HG03025 (cell line): ENCODE results near the gene COX19.
"Not testable (repeated sequence)": the region's sequence is repeated elsewhere in the genome, so short reads cannot be mapped to it uniquely, and the experiment has no call there.

Experiments used
- ATAC-seq: cut with Tn5 transposase; IDR thresholded peaks from one replicate; pipeline ENCODE4 v1.9.1; 2021; ENCODE audit warnings: mild to moderate bottlenecking, moderate library complexity; ENCODE audit not compliant: unreplicated experiment, low FRiP score

Gene COX19

GRCh38 chr7:1011297-1012003 lies 36.1 kb upstream of the COX19 start:
- no peak for ATAC-seq

GRCh38 chr7:1010226-1010625 lies 34.9 kb upstream of the COX19 start:
- ATAC-seq, result no peak

GRCh38 chr7:1009747-1010146 lies 34.4 kb upstream of the COX19 start:
- ATAC-seq, result no peak

- ATAC-seq, result no peak
These were observed 33.5 kb upstream of the COX19 start for GRCh38 chr7:1008733-1009363.

GRCh38 chr7:1007901-1008300 lies 32.6 kb upstream of the COX19 start:
- ATAC-seq, result no peak

DNA sequence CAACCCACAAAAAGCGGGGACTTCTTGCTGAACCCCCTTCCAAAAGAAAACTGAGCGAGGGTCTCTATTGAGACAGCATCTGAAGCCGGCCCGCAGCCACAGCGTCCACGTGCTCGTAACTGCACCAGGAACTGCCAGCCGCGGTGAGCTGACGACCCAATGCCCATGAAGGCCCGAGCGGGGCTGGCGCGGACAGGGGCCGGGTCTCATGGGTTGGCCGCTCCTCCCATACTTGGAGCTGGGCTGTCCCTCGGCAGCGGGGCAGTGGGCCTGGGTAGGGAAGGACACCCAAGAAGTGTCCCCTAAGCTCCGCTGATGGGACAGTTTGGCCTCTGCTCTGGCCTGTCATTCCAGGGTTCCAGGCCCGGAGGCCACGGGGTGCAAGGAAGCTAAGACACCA lies 30.0 kb upstream of the COX19 start:
- ATAC-seq, result no peak

DNA sequence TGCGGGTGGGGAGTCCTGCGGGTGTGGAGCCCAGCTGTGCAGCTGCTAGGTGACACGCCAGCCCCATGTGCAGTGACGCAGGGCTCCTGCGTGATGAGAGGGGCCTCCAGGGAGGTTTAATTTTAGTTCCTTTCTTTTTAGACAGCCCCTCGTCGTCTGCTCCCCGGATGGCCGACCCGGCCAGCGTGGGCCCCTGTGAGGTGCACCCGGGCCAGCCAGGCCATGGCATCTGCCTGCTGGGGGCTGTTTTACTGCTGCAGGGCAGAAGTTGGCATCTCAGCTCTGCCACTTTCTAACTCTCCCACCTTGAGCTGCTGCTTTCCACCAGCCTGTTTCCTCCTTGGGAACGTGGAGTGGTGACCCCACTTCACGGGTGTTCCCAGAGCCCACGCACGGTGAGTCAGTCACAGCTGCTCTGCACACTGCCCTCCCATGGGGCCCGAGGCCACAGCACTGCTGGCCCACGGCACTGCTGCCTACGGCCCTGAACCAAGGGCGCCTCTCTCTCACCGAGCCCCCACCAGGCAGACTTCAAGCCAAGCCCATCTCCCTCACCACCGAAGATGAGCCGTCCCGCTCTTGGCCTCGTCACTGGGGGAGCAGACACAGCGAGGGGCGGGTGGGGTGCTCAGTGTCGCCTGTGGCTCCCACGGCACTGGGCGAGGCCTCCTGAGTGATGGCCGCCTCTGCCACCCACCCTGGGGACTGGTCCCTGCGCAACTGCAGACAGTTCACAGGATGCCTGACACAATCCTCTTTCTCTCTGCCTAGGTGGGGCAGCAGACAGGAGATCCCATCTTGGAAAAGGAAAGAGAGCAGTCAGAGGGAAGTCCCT lies 28.9 kb upstream of the COX19 start:
- ATAC-seq, result no peak

DNA sequence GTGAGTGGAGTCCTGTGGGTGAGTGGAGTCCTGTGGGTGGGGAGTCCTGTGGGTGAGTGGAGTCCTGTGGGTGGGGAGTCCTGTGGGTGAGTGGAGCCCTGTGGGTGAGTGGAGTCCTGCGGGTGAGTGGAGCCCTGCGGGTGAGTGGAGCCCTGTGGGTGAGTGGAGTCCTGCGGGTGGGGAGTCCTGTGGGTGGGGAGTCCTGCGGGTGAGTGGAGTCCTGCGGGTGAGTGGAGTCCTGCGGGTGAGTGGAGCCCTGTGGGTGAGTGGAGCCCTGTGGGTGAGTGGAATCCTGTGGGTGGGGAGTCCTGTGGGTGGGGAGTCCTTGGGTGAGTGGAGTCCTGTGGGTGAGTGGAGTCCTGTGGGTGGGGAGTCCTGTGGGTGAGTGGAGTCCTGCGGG lies 27.1 kb upstream of the COX19 start:
- ATAC-seq, result not testable (repeated sequence)

- not testable (repeated sequence) for ATAC-seq
These were observed 26.7 kb upstream of the COX19 start for GRCh38 chr7:1002026-1002425.

DNA sequence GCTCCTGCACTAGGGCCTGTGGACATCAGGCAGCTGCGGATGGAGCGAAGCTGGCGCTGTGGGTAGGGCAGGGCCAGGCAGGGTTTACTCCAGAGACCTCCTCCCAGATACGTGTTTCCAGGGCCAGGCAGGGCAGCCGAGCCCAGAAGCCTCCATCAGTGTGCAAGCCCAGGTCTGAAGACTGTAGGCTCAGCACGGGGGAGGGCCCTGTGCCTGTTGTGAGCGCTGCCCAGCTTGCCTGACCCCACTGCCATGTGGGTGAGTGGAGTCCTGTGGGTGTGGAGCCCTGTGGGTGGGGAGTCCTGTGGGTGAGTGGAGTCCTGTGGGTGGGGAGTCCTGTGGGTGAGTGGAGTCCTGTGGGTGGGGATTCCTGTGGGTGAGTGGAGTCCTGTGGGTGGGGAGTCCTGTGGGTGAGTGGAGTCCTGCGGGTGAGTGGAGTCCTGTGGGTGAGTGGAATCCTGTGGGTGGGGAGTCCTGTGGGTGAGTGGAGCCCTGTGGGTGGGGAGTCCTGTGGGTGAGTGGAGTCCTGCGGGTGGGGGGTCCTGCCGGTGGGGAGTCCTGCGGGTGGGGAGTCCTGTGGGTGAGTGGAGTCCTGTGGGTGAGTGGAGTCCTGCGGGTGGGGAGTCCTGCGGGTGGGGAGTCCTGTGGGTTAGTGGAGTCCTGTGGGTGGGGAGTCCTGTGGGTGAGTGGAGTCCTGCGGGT lies 25.9 kb upstream of the COX19 start:
- not testable (repeated sequence) for ATAC-seq

DNA sequence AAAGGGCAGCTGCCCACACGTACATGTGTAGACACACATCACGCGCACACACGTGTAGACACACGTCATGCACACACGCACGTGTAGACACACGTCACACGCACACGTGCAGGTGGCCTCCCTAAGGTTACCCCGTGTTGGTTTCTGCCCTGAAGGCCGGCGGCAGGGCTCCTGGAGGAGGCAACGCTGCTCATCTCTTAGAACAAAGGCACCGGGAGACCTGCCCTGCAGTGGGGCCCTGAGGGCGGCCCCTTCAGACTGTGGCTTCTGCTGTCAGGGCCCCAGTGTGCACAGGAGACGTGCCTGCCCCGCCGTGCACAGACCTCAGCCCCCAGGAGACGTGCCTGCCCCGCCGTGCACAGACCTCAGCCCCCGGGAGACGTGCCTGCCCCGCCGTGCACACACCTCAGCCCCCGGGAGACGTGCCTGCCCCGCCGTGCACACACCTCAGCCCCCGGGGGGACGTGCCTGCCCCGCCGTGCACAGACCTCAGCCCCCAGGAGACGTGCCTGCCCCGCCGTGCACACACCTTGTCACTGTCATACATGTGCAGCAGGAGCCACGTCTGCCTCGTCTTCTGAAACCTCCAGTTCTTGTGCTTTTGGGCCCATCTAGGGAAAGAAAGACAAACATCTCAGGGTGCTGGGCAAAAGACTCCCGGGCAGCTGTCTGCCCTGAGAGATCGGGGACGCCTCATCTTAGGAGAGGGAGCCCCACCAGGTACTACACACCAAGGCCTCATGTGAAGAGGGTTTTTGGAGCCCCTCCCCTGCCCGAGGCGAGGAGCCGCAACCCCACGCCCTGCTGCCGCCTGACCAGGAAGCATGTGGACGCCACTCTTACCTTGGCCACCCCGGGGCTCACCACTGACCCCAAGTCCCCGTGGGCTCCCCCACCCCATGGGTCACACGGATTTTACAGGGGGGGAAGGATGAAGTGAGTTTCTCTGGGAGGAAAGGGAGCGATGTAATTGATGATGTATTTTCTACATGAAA lies 24.9 kb upstream of the COX19 start:
- ATAC-seq, result peak; percentile 43

DNA sequence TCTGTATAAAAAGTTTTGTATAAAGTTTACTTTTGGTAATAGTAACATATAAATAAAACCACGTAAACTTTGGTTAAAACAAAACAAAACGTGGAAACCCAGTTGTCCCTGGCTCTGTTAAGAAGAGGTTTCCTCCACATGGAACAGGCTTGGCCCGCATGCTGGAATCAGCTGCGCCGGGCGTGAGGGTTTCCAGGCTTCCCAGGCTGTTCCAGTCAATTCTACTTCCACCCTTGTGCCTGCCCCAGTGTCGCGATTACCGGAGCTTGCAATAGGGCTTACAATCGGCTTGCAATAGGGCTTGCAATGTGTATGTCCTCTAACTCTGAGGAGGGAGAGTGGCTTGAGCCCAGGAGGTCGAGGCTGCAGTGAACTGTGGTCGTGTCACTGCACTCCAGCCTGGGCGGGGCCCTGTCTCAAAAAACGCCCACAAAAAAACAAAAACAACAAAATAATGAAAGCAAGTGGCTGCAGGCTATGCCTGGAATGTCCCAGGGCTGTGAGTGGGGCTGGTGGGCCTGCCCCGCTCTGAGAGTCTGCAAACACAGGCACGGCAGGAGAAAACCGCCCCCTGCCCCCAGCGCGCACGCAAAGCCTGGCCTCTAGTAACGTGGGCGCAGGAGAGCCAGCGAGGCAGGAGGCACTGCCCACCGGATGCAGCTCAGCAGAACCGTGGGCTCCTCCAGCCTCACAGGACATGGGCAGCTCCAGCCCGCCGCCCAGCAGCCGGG lies 24.0 kb upstream of the COX19 start:
- ATAC-seq, result peak; percentile 23

- ATAC-seq, result no peak
These were observed 22.4 kb upstream of the COX19 start for GRCh38 chr7:997404-998395.

DNA sequence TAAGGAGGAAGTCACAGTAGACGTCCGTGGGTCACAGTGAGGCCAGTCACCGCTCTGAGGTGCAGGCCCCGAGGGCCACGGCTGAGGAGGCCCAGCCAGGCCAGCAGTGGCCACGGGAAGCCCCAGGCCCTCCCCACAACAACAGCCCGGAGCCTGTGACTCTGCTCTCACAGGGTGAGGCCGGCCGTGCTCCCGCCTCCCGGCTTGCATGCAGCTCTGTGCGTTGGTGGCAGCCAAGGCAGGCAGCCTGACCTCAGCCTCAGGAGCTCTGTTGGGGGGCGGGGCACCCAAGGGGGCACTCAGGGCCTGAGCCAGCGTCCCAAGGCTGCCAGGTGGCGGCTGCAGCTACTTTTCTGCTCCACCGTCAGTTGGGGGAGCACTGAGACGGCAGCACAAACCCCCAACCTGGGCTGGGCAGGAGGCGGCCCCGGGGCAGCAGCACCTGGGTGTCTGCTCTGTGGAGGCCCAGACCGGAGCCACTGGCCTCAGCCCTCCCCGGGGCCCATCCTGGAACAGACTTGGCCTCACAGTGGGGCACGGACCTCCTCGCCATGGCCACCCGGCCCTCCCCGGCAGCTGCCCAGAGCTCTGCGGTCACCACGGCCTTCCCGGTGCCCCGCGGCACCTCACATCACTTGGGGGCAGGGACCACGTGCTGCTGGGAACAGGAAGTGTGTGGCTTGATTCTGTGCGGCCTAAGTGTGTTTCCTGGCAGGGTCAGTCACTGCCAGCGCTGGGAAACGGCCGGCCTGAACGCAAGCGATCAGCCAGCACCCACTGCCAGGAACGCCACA lies 20.9 kb upstream of the COX19 start:
- no peak for ATAC-seq

GRCh38 chr7:995571-995970 lies 20.2 kb upstream of the COX19 start:
- ATAC-seq, result no peak

DNA sequence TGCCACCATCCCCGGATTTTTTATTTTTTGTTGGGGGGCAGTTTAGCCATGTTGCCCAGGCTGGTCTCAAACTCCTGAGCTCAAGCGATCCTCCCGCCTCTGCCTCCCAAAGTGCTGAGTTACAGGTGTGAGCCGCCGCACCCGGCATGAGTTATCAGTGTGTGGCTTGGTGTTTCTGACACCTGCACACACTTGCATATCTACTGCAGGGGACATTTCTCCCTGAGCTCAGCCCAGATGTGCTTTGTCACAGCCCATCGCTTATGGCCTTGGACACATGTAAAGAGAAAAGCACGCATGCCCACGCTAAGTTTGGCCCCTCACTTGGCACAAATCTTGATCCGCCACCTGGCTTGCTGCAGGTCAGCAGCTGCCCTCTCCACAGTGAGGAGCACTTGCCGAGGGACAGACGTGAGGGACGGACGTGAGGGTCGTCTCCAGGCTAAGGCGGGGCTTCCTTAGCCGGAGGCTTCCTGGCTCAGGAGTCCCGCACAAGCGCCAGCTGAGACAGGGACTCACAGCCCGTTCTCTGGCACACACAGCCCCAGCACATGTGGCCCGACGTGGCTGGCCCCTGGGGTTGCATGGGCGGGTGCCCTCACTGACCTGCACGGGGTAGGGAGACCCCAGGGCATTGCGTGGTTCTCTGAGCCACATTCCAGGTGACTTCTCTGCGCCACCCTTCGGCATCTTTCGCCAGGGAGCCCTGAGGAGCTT lies 19.4 kb upstream of the COX19 start:
- no peak for ATAC-seq
